ENCODE data around the gene ACMSD. TPM values are rescaled to one million over a fixed set of nuclear protein-coding genes. Genes with fewer than 3 reads are reported as not detected.

ACMSD gene
- total and polyA plus RNA-seq, 9 of the 15 experiments (the other 6 are each of a cell fraction or from before 2014, with no cell fraction given), result not detected

DNA sequence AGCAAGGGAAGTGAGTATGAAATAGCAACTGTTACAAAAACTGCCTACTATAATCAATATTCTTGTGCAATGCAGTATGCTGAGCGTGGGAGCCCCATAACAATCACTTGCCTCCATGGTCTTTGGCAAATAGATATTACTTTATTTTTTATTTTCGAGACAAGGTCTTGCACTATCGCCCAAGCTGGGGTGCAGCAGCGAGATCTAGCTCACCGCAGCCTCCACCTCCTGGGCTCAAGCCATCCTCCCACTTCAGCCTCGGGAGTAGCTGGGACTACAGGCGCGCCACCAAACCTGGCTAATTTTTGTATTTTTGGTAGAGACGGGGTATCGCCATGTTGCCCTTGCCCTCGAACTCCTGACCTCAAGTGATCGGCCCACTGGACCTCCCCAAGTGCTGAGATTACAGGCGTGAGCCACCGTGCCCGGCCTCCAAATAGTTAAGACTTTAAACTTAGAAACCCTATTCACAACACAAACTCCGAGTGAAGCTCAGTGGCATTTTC lies 79.0 kb downstream of the ACMSD start:
- Histone ChIP-seq H3K4me1 (replicated peaks in 1 of 2; ENCODE audit: control insufficient read depth in 2 of 2, insufficient read depth in 2 of 2, low read length in 2 of 2) (peaks cover 3 to 4% of the 10 kb centered on the region in 2 experiments; a peak in 4 of 5 replicates), H3K9me1 (ENCODE audit: control insufficient read depth, insufficient read depth, low read length) (no peaks in the 10 kb centered on the region), H3K9me3 (replicated peaks; ENCODE audit: control insufficient read depth, insufficient read depth, low read depth, low read length) (no peaks in the 10 kb centered on the region), H4K20me1 (replicated peaks; ENCODE audit: control insufficient read depth, insufficient read depth, low read length) (no peaks in the 10 kb centered on the region; the same call in none of the 2 replicates), H3K27me3 (ENCODE audit: control insufficient read depth in 2 of 2, insufficient read depth in 2 of 2, low read length in 2 of 2) (no peaks in the 10 kb centered on the region), H3K9ac (ENCODE audit: insufficient read depth in 1 of 2, low read depth in 2 of 2, low read length in 2 of 2) (peak overlapping the region; percentile 84 to 93), H3K4me2 (ENCODE audit: insufficient read depth, low read length) (peak overlapping the region; percentile 74), H3K36me3 (ENCODE audit: control insufficient read depth, insufficient read depth, low read length) (peaks cover 24% of the 10 kb centered on the region; the same call in 2 of the 3 replicates), H2AFZ (ENCODE audit: low read depth, low read length) (peak overlapping the region; percentile 91), H3K4me3 (peak overlapping the region; percentile 79), H3K27ac (ENCODE audit: extremely low read depth, low read depth, low read length) (peak overlapping the region; percentile 95), H3K79me2 (ENCODE audit: control insufficient read depth, insufficient read depth, low read length) (peaks cover 38% of the 10 kb centered on the region)
- FAIRE-seq (peak; percentile 64), ATAC-seq (0 out of 3 replicates have a peak, but pooled peaks have one; percentile 1), DNase-seq (ENCODE audit: extremely low read depth in 1 of 4, low spot score in 3 of 4) (peak in 1 of 4 experiments; percentile 45)
- no TSS peak for BruUV-seq (replicated peaks)
- POLR2A ChIA-PET, result interaction anchor here (0.8 to 2.0 kb wide), 6 partner anchors 9 to 24 kb away, joined by 3 to 6 read pairs (median 5); no protein-coding TSS in a partner anchor
- CTCF ChIA-PET (ENCODE audit: low intra/inter-chr PET ratio), result no interaction called here
- intact Hi-C loops (cut with micrococcal nuclease), result no loop called here
- in situ Hi-C loops (cut with MboI), result no loop called here
- 3% methylated on average over 16 of the region's 16 CpGs for WGBS (ENCODE audit: insufficient coverage, low coverage, missing lambda C conversion rate)
- TF ChIP-seq TRIM28 (IDR thresholded peaks at IDR 0.05), result no peak
- TF ChIP-seq PHF20 (IDR thresholded peaks at IDR 0.05; ENCODE audit: partially characterized antibody), result no peak
- TF ChIP-seq EGR1 (conservative IDR thresholded peaks at IDR 0.05), result no peak
- TF ChIP-seq, protein P1, sequence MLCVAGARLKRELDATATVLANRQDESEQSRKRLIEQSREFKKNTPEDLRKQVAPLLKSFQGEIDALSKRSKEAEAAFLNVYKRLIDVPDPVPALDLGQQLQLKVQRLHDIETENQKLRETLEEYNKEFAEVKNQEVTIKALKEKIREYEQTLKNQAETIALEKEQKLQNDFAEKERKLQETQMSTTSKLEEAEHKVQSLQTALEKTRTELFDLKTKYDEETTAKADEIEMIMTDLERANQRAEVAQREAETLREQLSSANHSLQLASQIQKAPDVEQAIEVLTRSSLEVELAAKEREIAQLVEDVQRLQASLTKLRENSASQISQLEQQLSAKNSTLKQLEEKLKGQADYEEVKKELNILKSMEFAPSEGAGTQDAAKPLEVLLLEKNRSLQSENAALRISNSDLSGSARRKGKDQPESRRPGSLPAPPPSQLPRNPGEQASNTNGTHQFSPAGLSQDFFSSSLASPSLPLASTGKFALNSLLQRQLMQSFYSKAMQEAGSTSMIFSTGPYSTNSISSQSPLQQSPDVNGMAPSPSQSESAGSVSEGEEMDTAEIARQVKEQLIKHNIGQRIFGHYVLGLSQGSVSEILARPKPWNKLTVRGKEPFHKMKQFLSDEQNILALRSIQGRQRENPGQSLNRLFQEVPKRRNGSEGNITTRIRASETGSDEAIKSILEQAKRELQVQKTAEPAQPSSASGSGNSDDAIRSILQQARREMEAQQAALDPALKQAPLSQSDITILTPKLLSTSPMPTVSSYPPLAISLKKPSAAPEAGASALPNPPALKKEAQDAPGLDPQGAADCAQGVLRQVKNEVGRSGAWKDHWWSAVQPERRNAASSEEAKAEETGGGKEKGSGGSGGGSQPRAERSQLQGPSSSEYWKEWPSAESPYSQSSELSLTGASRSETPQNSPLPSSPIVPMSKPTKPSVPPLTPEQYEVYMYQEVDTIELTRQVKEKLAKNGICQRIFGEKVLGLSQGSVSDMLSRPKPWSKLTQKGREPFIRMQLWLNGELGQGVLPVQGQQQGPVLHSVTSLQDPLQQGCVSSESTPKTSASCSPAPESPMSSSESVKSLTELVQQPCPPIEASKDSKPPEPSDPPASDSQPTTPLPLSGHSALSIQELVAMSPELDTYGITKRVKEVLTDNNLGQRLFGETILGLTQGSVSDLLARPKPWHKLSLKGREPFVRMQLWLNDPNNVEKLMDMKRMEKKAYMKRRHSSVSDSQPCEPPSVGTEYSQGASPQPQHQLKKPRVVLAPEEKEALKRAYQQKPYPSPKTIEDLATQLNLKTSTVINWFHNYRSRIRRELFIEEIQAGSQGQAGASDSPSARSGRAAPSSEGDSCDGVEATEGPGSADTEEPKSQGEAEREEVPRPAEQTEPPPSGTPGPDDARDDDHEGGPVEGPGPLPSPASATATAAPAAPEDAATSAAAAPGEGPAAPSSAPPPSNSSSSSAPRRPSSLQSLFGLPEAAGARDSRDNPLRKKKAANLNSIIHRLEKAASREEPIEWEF (CRISPR knock-in tag; IDR thresholded peaks at IDR 0.05), result 0 out of 2 replicates have a peak, but pooled peaks have one; percentile 44
- TF ChIP-seq JUN (IDR thresholded peaks at IDR 0.05; ENCODE audit: borderline replicate concordance, low read depth, low read length), result no peak
- no peak for TF ChIP-seq JUN (CRISPR knock-in tag; IDR thresholded peaks at IDR 0.05; ENCODE audit: borderline replicate concordance)
- TF ChIP-seq FOXM1 (IDR thresholded peaks at IDR 0.05; ENCODE audit: low read depth), result no peak
- TF ChIP-seq FOXM1 (CRISPR knock-in tag; IDR thresholded peaks at IDR 0.05; ENCODE audit: low read depth), result no peak
- TF ChIP-seq, protein P2, sequence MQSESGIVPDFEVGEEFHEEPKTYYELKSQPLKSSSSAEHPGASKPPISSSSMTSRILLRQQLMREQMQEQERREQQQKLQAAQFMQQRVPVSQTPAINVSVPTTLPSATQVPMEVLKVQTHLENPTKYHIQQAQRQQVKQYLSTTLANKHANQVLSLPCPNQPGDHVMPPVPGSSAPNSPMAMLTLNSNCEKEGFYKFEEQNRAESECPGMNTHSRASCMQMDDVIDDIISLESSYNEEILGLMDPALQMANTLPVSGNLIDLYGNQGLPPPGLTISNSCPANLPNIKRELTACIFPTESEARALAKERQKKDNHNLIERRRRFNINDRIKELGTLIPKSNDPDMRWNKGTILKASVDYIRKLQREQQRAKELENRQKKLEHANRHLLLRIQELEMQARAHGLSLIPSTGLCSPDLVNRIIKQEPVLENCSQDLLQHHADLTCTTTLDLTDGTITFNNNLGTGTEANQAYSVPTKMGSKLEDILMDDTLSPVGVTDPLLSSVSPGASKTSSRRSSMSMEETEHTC (IDR thresholded peaks at IDR 0.05), result no peak
- TF ChIP-seq CEBPG (CRISPR knock-in tag; IDR thresholded peaks at IDR 0.05), result no peak
- TF ChIP-seq CEBPG (tag; conservative IDR thresholded peaks at IDR 0.05 in 1 of 2, IDR thresholded peaks at IDR 0.05 in 1 of 2), result no peak
- TF ChIP-seq MTA3 (IDR thresholded peaks at IDR 0.05; ENCODE audit: borderline replicate concordance), result no peak
- TF ChIP-seq RBM25 (IDR thresholded peaks at IDR 0.05; ENCODE audit: low read depth, low read length, severe bottlenecking), result peak; percentile 22
- 0 out of 3 replicates have a peak, but pooled peaks of 1 of the 2 experiments have one; percentile 1 for TF ChIP-seq CBX3 (IDR thresholded peaks at IDR 0.05; ENCODE audit: borderline replicate concordance in 1 of 2, low read length in 2 of 2)
- TF ChIP-seq BACH1 (tag; IDR thresholded peaks at IDR 0.05), result 0 out of 2 replicates have a peak, but pooled peaks have one; percentile 30
- TF ChIP-seq EWSR1 (IDR thresholded peaks at IDR 0.05; ENCODE audit: borderline replicate concordance, low read depth, partially characterized antibody), result no peak
- TF ChIP-seq POLR2B (IDR thresholded peaks at IDR 0.05; ENCODE audit: low read depth, partially characterized antibody), result no peak
